ENCODE measurements around the gene NCAPG2. TPM values are rescaled to one million over a fixed set of nuclear protein-coding genes. Genes with fewer than 3 reads are reported as not detected.

Gene NCAPG2
- total RNA-seq, 1 donor from 2014 or later: 46.1 TPM

- DNase-seq (ENCODE audit: extremely low spot score, unreplicated experiment): no peak
- H3K4me3 Mint-ChIP-seq: no peak overlapping the region
- H3K4me1 Mint-ChIP-seq (ENCODE audit: unreplicated experiment): no peaks in the 10 kb centered on the region
- H3K27ac Mint-ChIP-seq: no peak overlapping the region
- no peaks in the 10 kb centered on the region for H3K36me3 Mint-ChIP-seq
- no peaks in the 10 kb centered on the region for H3K9me3 Mint-ChIP-seq
- H3K27me3 Mint-ChIP-seq: no peaks in the 10 kb centered on the region
- no peak for TF ChIP-seq CTCF (conservative IDR thresholded peaks at IDR 0.05)
These were observed 103.5 kb downstream of the NCAPG2 start for GRCh38 chr7:158601090-158601489.

GRCh38 chr7:158596745-158597144 is 107.9 kb downstream of the NCAPG2 start:
- Mint-ChIP-seq H3K27ac (no peak overlapping the region), H3K36me3 (no peaks in the 10 kb centered on the region), H3K27me3 (peaks cover 3% of the 10 kb centered on the region), H3K9me3 (no peaks in the 10 kb centered on the region), H3K4me3 (no peak overlapping the region), H3K4me1 (ENCODE audit: unreplicated experiment) (no peaks in the 10 kb centered on the region)
- TF ChIP-seq CTCF (conservative IDR thresholded peaks at IDR 0.05): no peak
- DNase-seq (ENCODE audit: extremely low spot score, unreplicated experiment): no peak

- TF ChIP-seq CTCF (conservative IDR thresholded peaks at IDR 0.05): no peak
- Mint-ChIP-seq H3K4me1 (ENCODE audit: unreplicated experiment) (no peaks in the 10 kb centered on the region), H3K9me3 (no peaks in the 10 kb centered on the region), H3K27ac (no peak overlapping the region), H3K27me3 (peaks cover 3% of the 10 kb centered on the region), H3K4me3 (no peak overlapping the region), H3K36me3 (no peaks in the 10 kb centered on the region)
- DNase-seq (ENCODE audit: extremely low spot score, unreplicated experiment): no peak
These were observed 108.3 kb downstream of the NCAPG2 start for GRCh38 chr7:158596309-158596708.

GRCh38 chr7:158595068-158595467 is 109.5 kb downstream of the NCAPG2 start:
- peaks cover 10% of the 10 kb centered on the region for H3K27me3 Mint-ChIP-seq
- H3K4me1 Mint-ChIP-seq (ENCODE audit: unreplicated experiment): no peaks in the 10 kb centered on the region
- TF ChIP-seq CTCF (conservative IDR thresholded peaks at IDR 0.05): no peak
- DNase-seq (ENCODE audit: extremely low spot score, unreplicated experiment): no peak
- H3K27ac Mint-ChIP-seq: no peak overlapping the region
- no peaks in the 10 kb centered on the region for H3K9me3 Mint-ChIP-seq
- no peak overlapping the region for H3K4me3 Mint-ChIP-seq
- H3K36me3 Mint-ChIP-seq: no peaks in the 10 kb centered on the region

GRCh38 chr7:158592541-158592940 is 112.1 kb downstream of the NCAPG2 start:
- TF ChIP-seq CTCF (conservative IDR thresholded peaks at IDR 0.05): no peak
- no peaks in the 10 kb centered on the region for H3K9me3 Mint-ChIP-seq

GRCh38 chr7:158591944-158592343 is 112.7 kb downstream of the NCAPG2 start:
- Mint-ChIP-seq H3K36me3 (no peaks in the 10 kb centered on the region), H3K27me3 (peaks cover 25% of the 10 kb centered on the region)

More at GRCh38 chr7:158592541-158592940, 112.1 kb downstream of the NCAPG2 start:
- Mint-ChIP-seq H3K36me3 (no peaks in the 10 kb centered on the region), H3K4me3 (no peak overlapping the region), H3K4me1 (ENCODE audit: unreplicated experiment) (no peaks in the 10 kb centered on the region), H3K27me3 (peaks cover 25% of the 10 kb centered on the region), H3K27ac (no peak overlapping the region)
- no peak for DNase-seq (ENCODE audit: extremely low spot score, unreplicated experiment)

More at GRCh38 chr7:158591944-158592343, 112.7 kb downstream of the NCAPG2 start:
- no peaks in the 10 kb centered on the region for H3K4me1 Mint-ChIP-seq (ENCODE audit: unreplicated experiment)
- no peak for TF ChIP-seq CTCF (conservative IDR thresholded peaks at IDR 0.05)
- no peaks in the 10 kb centered on the region for H3K9me3 Mint-ChIP-seq
- DNase-seq (ENCODE audit: extremely low spot score, unreplicated experiment): no peak
- H3K4me3 Mint-ChIP-seq: no peak overlapping the region
- H3K27ac Mint-ChIP-seq: no peak overlapping the region

All from type B pancreatic cell (in vitro differentiated cells).